HG03196 (cell line): Measurements from ENCODE around the gene DPP10.

Experiments
- ATAC-seq: cut with Tn5 transposase; IDR thresholded peaks from one replicate; pipeline ENCODE4 v1.9.1; 2021; ENCODE audit not compliant: unreplicated experiment

Gene DPP10

DNA sequence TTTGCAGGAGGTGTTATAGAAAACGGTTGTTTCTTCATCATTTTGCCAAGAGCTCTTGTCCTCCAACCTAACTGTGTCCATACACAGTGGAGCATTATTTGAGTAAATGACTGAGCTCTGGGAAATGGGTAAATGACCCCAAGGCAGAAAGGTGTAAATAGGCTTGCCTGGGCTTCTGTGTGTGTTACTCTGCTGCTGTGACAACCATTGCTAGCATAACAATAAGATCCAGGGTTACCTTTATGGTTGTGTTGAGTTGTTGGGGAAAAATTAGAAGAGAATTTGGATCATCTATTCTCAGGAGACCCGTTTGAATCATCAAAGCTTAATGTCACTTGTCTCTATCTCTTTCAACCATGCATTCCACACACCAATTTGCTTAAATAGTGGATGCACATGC, 672.7 kb downstream of the DPP10 start:
- no peak for ATAC-seq

DNA sequence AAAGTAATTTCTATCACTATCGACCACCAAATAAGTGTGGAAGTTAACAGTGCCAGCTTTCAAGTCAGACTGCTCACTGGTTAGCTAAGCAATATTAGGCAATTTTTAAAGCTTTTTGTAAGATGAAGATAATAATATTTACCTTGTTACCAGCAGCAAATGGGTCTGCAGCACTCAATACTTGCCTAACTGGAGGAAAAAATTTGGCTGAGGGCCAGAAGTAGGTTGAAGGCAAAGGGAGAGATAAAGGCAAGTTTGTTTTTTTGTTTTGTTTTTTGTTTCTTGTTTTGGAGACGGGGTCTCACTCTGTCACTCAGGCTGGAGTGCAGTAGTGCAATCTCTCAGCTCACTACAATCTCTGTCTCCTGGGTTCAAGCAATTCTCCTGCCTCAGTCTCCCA, 675.9 kb downstream of the DPP10 start:
- ATAC-seq: no peak

DNA sequence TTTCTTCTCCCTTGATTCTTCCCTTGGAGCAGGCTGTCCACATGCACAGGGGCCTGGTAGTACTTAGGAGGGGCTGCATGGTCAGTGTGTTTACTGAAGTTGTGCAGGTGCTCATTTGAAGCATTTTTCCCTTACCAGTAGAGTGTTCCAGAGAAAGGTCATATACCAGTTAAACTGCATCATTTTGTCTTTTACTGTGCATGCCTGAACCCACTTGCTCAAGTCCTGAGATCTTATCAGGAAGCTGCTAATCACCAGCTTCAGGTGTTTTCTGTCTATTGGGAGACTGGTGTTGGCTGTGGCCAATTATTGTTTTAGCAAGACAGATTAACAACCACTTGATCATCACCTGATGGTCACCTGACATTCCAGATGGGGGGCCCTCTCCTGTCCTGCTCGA, 676.6 kb downstream of the DPP10 start:
- ATAC-seq: no peak

DNA sequence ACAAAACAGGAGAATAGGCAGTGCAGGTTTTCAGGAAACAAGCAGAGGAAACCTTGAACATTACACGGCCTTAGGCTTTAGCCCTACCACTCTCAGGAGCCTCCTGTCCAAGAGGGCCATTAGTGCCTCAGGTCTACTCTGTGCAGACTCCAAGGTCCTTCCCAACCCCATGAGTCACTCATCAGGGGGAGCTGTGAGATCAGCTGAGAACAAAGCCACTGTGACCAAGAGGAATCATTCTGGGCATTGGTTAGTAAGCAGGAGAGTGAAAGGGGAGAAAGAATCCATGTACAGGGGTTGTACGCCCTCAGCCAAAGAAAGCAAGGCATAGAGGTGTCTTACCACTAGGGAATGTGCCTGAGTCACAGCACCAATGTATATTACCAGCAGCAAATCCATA, 680.3 kb downstream of the DPP10 start:
- no peak for ATAC-seq

DNA sequence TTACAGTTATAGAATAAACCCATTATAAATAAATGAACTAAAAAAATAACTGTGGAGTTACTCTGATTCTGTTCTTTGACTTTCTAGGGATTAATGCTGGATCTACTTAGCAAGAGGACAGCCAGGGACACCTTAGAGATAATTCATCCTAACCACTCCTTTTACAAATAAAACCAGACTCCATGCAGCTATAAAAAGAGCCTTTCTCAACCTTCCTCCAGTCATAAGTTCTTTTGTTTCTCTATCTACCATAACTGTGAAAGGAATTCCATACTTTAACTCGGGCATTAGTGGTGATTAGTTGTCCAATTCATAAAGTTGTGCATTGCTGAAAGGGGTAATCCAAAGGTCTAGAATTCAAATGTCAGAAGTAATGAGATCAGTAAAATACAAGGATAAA, 682.4 kb downstream of the DPP10 start:
- no peak for ATAC-seq

DNA sequence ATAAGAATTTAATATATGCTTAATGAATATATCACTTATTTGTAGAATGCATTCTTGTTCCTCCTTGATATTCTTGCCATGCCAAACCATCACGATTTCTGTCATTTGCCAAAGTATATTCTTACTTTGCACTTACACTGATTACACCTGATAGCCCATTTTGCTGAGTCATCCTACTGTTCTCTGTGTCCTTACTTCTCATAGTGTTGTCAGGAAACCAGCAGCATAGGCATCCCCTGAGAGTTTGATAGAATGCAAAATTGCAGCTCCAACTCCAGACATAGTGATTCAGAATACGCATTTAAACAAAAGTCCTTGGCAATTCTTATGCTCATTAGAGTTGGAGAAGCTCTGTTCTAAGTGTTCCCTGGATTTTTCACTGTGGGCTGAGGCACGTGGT, 687.1 kb downstream of the DPP10 start:
- no peak for ATAC-seq

DNA sequence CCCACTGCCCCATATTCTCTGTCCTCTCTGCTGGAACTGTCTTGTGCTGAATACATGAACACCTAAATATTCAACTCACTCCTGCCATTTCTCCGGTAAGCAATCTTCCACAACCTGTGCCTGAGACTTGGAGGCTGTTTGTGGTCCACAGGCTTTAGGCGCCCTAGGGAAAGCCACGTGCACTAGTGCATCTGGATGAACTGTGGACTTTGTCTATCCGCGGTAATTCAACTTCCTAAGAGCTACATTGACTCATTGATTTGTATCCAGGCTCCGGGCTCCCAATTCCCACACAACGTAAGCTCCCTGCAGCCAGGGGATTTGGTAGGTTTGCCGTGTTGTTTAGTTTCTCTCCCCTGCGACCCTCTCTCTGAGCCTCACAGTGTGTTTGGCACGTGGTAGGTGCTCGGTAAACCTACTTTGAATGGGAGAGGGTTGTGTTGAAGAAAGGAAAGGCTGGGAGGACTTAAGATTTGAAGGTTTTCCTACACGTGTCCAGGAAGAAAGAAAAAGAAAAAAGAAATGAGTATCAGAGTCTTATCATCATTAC, 718.2 kb downstream of the DPP10 start:
- ATAC-seq: no peak

DNA sequence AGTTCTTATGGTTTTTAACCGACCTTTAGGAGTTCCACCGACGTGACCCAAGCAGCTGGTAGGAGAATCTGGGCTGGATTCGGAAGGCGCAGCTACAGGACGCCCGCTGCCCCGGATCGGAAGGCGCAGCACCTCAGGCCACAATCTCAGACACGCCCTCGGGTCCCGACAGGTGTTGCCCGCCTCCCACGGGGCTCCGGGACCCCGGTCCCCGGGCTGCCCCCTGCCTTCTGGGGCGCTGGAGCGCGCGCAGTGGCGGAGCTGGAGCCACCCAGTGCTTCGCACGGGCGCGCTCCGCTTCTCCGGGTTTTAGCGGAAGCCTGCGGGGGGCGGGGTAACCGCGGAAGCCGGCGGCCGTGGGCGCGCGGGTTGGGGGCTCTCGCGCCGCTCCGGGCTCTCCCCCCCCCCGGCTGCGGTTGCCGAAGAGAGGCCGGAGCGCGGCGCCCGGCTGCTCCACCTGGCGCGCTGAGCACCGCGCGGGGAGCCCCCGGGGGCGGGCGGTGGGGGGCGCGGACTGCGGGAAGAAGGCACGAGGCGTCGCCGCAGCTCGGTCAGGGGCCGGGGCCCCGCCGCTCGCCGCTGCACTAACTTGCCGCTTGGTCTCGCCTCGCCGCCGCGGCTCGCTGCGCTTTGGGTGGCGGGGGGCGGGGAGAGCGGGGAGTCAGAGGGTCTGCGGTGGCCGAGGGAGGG, 718.8 kb downstream of the DPP10 start:
- no peak for ATAC-seq

DNA sequence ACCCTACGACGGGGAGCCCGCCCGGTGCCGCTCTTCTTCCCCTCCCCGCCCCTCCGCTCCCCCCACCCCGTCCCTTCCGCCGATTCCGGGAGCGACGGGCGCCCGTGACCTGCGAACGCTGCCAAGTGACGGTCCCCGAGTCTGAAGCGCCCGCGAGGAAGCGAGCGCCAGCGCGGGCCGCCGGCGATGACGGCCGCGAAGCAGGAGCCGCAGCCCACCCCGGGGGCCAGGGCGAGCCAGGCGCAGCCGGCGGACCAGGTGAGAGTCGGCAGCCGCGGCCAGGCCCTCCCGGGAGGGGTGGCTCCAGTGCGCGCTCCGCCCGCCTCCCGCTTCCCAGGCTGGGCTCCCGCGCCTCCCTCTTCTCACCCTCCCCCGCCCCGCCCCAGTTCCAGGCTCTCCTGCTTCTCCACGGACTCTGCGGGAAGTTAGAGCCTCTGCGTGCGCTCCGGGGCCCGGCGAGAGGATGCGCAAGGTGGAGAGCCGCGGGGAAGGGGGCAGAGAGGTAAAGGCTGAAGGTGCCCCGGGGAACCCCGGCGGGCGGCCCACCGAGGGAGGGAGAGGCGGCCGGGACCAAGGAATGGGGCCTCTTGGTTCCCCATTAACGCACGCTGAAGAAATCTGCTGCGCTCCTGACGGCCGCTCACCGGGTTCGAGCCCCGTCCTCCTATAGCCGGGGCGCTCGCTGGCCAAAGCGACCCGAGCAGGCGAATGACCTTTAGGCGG, 719.5 kb downstream of the DPP10 start:
- ATAC-seq: no peak

DNA sequence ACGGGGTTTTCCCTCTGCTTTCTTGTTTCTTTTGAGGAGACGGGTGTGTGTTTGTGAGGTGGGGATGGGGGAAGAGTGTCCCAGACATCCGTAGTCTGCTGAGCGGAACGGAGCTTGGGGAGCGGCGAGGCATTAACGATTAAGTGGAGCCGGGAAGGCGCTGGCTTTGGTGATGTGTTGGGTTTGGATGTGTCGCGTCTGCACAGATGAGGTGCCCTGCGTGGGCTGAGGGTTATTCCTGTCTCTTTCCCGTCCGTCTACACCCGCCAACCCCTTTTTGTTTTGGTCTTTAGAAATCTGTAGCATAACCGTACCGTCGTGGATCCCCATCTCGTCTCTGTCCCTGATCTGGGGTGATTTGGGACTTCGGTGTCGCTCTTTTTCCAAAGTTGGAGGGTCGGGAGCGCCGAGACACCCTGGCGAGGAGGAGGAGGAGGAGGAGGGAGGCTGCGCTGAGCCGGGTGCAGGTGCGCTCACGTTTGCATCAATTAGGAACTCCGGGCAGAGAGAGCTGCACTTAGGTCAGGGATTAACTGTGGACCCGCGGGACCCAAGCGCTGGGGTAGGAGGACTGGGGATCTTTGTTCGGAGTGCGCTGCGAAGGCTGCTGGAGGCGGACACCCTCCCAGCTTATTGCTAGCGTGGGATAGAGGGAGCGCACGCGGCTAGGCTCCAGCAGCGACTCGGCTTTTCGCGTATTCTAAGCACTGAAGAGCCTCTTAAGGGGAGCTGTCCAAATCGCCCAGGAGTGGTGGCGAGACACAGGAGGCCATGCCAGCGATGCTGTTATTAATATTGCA, 720.3 kb downstream of the DPP10 start:
- ATAC-seq: no peak

DNA sequence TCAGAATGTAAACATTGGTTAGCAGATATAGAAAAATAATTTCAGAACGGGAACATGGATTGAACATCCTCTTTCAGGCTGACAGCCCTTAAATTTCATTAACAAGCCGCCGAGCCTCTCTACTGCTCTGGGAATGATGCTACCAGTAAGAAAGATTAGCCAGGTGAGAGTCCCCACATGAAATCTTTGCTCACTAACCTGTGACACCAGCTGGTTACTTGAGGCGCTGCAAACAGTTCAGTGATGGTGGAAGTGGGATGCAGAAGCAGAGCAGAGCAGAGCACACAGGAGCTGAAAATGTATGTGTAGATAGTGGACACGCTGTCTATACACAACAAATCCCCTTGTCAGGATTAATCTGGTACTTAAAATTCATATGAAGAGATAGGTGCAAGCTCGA, 721.1 kb downstream of the DPP10 start:
- ATAC-seq: no peak

DNA sequence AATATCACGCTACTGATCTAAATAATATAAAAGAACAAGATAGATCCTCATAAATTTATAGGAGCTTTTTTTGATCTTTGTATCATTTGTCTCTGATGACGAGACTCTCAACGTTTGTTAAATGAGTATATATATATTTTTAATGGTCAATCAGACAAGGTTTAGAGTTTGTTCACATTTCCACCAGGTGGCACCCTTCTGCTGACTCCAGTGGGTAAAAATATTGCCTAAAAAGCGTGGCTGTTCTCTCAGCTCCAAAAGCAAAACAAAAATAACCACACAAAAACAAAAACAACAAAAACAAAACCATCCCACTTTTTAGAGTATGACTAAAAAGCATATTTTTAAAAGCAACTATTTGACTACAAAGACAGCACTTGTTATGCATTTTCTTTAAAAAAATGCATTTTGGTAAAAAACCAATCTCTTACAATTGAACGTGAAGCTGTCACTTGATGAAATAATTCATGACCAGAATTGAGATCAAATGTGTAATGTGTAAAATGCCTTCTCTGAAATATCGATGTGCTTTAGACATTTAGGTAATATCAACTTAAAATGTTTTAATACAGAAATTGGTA, 723.2 kb downstream of the DPP10 start:
- no peak for ATAC-seq

DNA sequence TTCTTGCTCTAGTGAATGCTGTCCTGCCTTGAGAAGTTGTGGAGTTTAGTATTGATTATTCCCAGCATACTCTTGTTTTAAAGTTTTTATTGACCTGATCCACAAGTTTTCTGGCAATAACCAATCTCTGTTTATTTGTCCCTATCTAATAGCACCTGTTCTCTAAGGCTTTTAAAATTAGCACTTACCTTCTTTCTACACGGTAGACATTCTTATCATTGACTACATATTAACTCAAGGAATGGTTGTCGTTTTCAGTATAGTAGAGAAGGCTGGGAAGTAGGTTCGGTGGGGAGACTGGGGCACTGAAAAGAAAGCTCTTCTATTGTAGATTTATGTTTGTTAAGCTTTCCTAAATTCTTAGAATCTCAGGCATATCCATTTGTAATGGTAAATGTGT, 726.0 kb downstream of the DPP10 start:
- ATAC-seq: no peak

DNA sequence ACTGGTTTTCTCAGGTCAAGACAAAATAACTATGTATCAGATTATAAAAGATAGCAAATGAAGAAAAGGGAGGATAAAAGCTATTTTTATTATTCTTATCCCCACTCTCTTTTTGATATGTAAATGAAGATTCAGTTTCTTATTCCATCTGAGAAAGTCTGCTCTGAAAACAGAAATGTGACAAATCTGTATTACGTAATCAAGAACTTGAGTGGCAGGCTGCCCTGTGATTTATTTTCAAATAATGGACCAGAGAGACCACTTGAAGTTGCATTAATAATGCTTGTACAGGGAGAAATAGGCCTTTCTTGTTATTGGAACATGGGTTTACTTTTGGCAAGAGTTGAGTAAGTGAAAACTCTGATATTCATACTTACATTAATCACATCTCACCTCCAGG, 727.4 kb downstream of the DPP10 start:
- ATAC-seq: no peak

DNA sequence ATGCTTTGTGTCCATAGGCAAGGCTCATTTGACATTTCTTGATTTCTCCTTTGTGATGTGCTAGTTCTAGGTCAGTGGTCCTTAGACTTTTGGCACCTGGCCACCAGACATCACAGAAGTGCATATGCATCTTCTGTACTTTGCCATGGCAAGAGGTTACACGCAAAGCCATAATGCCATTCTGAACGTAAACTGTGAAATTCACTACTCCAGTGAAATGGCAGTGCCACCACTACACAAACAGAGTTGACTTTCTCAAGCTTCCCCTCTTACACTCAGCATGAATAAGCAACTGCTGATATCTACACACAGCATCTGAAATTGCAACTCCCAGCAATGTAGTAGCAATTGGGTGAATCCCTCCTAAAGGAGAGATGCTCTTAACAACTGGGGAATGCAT, 729.3 kb downstream of the DPP10 start:
- no peak for ATAC-seq

DNA sequence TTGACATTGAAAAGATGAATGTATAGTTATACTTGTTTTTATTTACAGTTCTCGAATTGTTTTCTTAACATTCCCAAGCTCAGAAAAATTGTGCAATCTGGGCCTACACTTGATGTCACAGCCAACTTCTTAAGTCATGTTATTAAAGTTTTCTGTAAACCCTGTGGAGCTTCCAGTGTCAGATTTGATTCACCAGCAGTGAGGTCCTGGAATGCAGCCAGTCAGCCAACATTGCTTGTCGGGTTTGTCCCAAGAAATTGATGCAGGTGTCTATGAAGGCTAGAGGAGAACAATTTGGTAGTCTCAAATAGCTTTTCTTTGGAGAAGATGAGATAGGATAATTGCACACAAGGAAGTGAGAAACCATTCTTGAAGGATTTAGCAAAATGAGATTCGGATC, 732.2 kb downstream of the DPP10 start:
- ATAC-seq: no peak

DNA sequence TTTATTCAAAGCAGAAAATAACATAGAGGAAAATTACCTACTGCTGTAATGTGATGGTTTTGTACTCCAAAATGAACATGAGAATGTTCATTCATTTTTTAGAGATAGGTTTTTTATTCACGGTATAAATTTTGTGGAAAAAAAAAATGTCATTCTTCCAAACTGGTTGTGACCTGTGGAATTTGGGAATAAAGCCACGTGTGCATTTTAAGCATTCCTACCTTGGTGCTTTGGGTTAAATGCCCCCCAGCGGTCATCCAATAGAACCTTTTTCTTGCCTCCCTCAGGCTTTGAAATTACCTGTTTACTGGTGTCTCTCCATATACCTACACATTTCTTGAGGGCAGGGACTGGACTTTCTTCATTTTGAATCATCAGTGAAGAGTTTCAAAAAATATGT, 740.7 kb downstream of the DPP10 start:
- no peak for ATAC-seq

DNA sequence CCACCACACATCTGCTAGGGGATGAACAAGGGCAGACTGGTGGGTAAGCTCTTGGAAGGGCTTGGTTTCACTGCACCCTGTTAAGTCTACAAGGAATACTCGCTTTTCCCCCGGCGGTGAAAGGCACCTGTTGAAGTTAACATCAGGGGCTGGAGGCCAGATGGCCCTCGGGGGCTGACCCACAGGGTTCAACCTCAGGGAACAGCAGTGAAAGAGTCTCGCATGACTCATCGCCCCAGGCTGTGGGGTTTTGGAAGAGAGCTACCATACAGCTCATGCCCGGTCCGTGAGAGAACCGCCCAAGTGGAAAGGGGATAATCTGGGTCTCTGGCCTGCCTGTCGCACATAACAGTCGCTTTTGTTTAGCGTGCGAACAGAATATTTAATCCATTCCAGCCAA, 748.0 kb downstream of the DPP10 start:
- no peak for ATAC-seq

DNA sequence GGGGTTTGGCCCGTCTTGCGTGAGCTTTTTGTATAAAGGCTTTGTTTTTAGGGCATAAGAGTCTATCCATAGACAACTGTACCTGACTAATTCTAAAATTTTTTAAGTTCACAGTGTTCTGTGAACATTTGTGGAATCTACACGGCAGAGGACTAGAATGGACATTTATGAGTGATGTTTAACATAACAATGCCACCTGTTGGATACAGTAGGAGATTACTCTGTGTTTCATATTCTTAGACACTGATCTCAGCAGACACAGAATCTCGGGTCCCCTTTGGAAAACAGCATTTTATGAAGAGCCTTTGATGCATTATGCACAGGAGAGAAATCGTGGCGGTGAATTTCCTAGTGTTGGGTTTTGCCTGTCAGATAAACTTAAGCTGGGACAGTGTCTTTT, 752.2 kb downstream of the DPP10 start:
- no peak for ATAC-seq

DNA sequence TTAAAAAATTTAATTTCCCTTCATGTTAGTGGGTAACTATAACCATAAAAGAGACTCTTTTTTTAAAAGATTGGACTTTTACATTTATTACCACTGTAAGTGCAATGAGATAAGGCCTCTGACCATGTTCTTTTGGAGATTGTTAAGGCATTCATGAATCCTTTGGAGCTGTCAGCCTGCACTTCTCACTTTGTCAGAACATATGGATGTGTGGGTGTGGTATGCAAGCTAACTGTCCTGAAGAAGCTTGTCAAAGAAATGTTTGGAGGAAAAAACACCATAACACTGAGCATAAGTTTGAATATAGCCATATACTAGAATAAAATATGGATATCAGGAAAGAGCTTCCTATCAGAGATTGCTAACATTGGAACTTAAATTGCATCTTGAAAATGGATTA, 754.1 kb downstream of the DPP10 start:
- ATAC-seq: no peak

DNA sequence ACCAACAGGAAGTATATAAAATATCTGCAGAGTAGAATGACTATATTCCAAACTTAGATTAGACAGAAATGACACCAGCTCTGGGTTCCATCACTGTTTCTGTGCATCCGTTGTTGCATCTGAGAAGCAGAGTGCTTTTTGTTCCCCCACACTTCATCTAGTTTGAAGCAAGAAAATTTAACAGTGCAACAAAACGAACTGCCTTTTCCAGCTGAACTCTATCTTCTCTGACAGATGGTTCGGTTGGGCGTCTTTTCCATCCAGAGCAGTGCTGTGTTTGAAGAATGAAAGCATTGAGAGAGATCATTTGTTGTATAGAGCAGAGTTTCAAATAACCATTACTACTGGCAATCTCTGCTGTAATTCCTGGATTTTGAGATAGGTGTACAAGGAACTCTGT, 757.5 kb downstream of the DPP10 start:
- ATAC-seq: no peak
